Hematopoietic multipotent progenitor cell treated with erythropoietin and hydrocortisone succinate and interleukin-3 and kit ligand, for 15 days (in vitro differentiated cells): ENCODE measurements around the gene MORF4L2.

Source experiments
- DNase-seq: peaks from one replicate; pipeline ENCODE4 v3.0.0-alpha.2; 2015; ENCODE audit warnings: low spot score

Gene MORF4L2

GRCh38 chrX:103631145-103631544 is 55.4 kb downstream of the MORF4L2 start:
- DNase-seq, result no peak

- DNase-seq, result no peak
These were observed 56.4 kb downstream of the MORF4L2 start for GRCh38 chrX:103630171-103630511.

- peak; percentile 2 for DNase-seq
These were observed 57.0 kb downstream of the MORF4L2 start for GRCh38 chrX:103629318-103630170.

- DNase-seq, result peak; percentile 21
These were observed 57.8 kb downstream of the MORF4L2 start, which contains the start of gene TCEAL1 for GRCh38 chrX:103628386-103629317. Gene TCEAL1, plus strand, starts transcription at chrX:103628975. Its CDS starts 942 bp downstream, at chrX:103629917.

- no peak for DNase-seq
These were observed 59.6 kb downstream of the MORF4L2 start for GRCh38 chrX:103626855-103627254.
